ENCODE measurements around the gene ZNF285. TPM values are rescaled to one million over a fixed set of nuclear protein-coding genes. Genes with fewer than 3 reads are reported as not detected.

The ZNF285 gene
- total RNA-seq = 2.0 and 2.9 TPM in 2 replicates

DNA sequence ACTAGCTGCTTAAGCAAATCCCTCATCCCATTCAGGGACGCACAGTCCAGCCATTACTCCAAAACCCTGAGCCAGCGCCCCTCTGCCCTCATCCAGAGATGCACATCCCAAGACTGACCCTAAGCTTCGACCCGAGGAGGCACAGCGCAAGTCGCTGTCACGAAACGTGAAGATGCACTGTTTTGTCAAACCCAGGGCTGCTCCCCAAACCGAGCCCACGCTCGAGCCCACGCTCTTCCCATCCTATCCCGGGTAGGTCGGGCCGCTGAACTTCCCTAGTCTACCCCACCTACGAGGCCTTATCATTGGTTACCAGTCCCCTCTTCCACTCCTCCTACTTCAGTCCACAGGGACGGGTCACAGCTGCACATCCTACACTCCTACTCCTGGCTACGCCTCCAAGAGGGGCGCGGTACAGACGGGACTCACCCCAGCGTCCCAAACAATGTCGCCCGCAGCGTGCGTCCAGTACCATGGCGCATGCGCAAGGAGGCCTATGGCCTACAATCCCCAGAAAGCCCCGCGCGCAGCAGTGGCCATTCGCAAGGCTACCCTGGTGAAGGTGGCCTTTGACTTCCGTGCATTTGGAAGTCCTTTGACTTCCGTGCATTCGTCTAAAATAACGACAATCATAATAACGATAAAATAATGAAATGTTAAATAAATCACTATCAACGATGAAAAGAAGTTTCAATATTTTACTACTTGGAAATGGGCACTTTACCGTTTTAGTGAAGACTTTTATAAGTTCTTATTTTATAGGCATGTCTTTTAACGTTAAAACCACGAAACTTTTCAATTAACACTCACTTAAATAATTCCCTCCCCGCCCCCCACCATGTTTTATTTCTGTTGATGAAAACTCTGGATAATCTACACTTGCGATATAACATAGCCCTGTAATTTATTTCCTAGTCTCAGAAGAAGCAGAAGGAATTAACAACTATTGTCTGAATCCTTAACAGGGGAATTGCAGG is at the start of gene ZNF285:
Gene ZNF285, minus strand, starts transcription at position 470 of the 977 bp plus-strand sequence. CDS start 4,395 bp downstream, outside the sequence.

DNA sequence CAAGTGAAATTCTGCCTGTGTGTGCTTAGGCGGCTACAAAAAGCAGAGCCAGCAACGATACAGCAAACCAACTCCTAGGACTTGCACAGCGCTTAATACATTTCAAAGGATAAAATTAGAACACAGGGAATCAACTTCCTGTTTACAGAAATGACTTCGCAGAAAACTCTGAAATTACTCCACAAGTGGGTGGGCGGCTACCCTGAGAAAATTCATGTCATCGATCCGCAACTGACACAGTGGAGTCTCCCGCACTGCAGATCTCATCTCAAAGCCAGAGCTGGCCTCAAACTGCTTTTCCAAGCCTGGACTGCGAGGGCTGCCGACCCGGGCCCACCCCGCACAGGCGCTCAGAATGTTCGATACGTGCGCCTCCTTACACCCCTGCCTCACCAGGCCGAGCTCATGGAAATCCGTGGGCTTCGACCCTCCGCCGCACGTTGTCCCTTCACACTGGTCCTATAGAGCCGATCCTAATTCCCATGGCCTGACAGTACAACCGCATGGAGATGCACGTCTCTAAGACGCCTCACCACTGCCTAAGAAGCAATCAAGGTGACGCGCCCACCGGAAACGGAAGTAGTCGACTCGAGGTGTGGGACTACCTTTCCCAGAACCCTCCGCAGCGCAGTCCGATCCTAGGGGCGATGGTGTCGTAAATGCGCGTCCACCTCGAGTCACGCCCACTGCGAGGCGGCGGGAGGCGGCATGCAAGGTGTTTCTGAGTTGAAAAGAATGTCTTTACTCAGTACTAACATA is 46.7 kb upstream of the ZNF285 start, which contains the start of gene ZNF229:
Gene ZNF229, minus strand, starts transcription at position 557 of the 759 bp plus-strand sequence. CDS start 5,625 bp downstream, outside the sequence.

DNA sequence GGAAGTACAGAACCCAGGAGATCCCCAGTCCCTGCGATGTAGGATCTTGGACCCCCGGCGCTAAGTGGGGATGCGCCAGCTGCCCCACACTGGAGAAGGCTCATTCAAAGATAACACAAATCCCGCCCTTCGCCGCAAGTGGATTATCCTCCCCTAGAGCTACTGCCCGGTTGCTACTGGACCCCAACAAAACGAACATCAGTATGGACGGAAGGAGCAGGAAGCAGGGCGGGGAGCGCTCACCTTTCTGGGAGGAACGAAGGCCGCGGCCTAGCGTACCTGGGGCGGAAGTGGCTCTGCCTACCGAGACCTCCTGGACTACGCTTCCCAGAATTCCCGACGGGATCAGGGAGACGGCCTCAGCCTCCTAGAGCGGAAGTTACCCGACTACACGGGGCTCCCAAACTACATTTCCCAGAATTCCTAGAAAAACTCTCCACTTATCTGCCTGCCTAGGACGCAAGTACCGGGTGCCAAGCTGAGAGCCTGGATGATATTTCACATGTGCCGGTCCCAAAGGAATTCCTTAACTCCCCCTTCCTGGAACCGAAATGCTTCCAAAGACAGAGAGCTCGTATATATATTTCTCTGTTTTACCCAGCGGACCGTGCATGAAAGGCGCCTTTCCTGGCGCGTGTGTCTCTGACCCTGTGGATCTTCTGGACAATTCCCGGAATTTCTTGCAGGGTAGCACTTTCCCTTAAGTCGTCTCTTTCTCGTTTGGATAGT is 44.9 kb downstream of the ZNF285 start, which contains the start of gene ZNF112:
Gene ZNF112, minus strand, starts transcription at position 298 of the 729 bp plus-strand sequence. CDS start 16,141 bp downstream, outside the sequence.

Other genes starting within 250 kb of the ZNF285 start
- 4.9 and 9.3 TPM in 2 replicates for gene ZNF226, start 236.5 kb downstream of the ZNF285 start, total RNA-seq
- gene ZNF227, start 189.1 kb downstream of the ZNF285 start, total RNA-seq = 3.1 and 4.9 TPM in 2 replicates
- gene ZNF233, start 141.7 kb downstream of the ZNF285 start, total RNA-seq = 0.07 TPM in 1 of 2 replicates, not detected in the other
- 0.88 and 2.0 TPM in 2 replicates for gene ZNF235, start 96.6 kb downstream of the ZNF285 start, total RNA-seq
- gene ZNF112, start 44.9 kb downstream of the ZNF285 start, total RNA-seq = 1.5 and 2.2 TPM in 2 replicates
- 3.2 and 5.4 TPM in 2 replicates for gene ZNF229, start 46.9 kb upstream of the ZNF285 start, total RNA-seq
- 4.8 and 6.0 TPM in 2 replicates for gene ZNF180, start 98.9 kb upstream of the ZNF285 start, total RNA-seq
- gene CEACAM20, start 128.1 kb upstream of the ZNF285 start, total RNA-seq = not detected in 2 replicates
- gene IGSF23, start 212.0 kb upstream of the ZNF285 start, total RNA-seq = not detected in 2 replicates
- 39.2 and 58.8 TPM in 2 replicates for gene PVR, start 242.3 kb upstream of the ZNF285 start, total RNA-seq

Data from airway epithelial cell (primary cell).